ENCODE measurements around the gene KRTAP4-9. TPM values are rescaled to one million over a fixed set of nuclear protein-coding genes. Genes with fewer than 3 reads are reported as not detected.

The KRTAP4-9 gene
- total and polyA plus RNA-seq, 2 of the 13 experiments (the other 11 are each of a cell fraction or from before 2014, with no cell fraction given), result not detected

DNA sequence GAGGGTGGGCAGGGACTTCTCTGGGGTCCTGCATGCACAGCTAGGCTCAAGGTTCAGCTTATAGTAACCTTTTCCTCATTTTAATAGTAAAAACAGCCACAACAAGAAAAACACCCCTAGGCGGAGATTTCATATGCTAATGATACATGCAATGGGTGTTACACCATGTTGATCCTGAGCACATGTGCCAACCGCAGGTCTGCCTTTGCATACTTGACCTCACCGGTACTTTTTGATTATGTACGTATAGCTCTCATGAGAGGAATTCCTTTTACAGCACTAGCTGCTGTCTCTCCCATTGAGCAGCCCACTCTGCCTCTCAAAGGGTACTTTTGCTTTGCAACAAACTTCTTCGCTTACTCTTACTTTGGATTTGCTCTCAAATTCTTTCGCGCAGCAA is 9.1 kb upstream of the KRTAP4-9 start:
- DNase-seq (ENCODE audit: low spot score), result no peak
- TF ChIP-seq, protein P1, sequence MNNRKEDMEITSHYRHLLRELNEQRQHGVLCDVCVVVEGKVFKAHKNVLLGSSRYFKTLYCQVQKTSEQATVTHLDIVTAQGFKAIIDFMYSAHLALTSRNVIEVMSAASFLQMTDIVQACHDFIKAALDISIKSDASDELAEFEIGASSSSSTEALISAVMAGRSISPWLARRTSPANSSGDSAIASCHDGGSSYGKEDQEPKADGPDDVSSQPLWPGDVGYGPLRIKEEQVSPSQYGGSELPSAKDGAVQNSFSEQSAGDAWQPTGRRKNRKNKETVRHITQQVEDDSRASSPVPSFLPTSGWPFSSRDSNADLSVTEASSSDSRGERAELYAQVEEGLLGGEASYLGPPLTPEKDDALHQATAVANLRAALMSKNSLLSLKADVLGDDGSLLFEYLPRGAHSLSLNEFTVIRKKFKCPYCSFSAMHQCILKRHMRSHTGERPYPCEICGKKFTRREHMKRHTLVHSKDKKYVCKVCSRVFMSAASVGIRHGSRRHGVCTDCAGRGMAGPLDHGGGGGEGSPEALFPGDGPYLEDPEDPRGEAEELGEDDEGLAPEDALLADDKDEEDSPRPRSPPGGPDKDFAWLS (CRISPR knock-in tag; IDR thresholded peaks at IDR 0.05; ENCODE audit: borderline replicate concordance), result no peak
- no peak for TF ChIP-seq TBL1XR1 (IDR thresholded peaks at IDR 0.05; ENCODE audit: borderline replicate concordance, low read length, partially characterized antibody)
- no peak for TF ChIP-seq FOXC1 (CRISPR knock-in tag; IDR thresholded peaks at IDR 0.05; ENCODE audit: borderline replicate concordance)
- TF ChIP-seq, protein P2, sequence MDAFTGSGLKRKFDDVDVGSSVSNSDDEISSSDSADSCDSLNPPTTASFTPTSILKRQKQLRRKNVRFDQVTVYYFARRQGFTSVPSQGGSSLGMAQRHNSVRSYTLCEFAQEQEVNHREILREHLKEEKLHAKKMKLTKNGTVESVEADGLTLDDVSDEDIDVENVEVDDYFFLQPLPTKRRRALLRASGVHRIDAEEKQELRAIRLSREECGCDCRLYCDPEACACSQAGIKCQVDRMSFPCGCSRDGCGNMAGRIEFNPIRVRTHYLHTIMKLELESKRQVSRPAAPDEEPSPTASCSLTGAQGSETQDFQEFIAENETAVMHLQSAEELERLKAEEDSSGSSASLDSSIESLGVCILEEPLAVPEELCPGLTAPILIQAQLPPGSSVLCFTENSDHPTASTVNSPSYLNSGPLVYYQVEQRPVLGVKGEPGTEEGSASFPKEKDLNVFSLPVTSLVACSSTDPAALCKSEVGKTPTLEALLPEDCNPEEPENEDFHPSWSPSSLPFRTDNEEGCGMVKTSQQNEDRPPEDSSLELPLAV (CRISPR knock-in tag; conservative IDR thresholded peaks at IDR 0.05; ENCODE audit: low read depth), result no peak
- TF ChIP-seq TGIF2 (CRISPR knock-in tag; IDR thresholded peaks at IDR 0.05), result no peak
- no peak for TF ChIP-seq TEAD3 (CRISPR knock-in tag; optimal IDR thresholded peaks at IDR 0.05; ENCODE audit: borderline replicate concordance)
- TF ChIP-seq ZFP37 (CRISPR knock-in tag; IDR thresholded peaks at IDR 0.05; ENCODE audit: borderline replicate concordance), result no peak
- WGBS (ENCODE audit: low lambda C conversion rate), result 71% methylated on average over 7 of the region's 7 CpGs

More for the DNA sequence above, 9.1 kb upstream of the KRTAP4-9 start:
- Histone ChIP-seq H3K4me1 (ENCODE audit: insufficient read depth, low read length) (no peaks in the 10 kb centered on the region), H3K36me3 (replicated peaks in 1 of 2; ENCODE audit: control insufficient read depth in 1 of 2, insufficient read depth in 2 of 2, low read length in 2 of 2) (no peaks in the 10 kb centered on the region), H3K27ac (ENCODE audit: extremely low read length, insufficient read depth, low read length) (no peak overlapping the region), H3K27me3 (ENCODE audit: control insufficient read depth in 1 of 2, insufficient read depth in 2 of 2, low read length in 2 of 2) (peaks cover 0 to 11% of the 10 kb centered on the region in 2 experiments; a peak in 2 of 5 replicates), H3K9ac (ENCODE audit: insufficient read depth, low read depth, low read length) (no peak overlapping the region), H4K20me1 (ENCODE audit: insufficient read depth, low read length) (no peaks in the 10 kb centered on the region), H3K79me2 (ENCODE audit: insufficient read depth, low read length) (no peaks in the 10 kb centered on the region), H2AFZ (ENCODE audit: low read length) (no peak overlapping the region), H3K4me2 (ENCODE audit: low read depth, low read length) (no peak overlapping the region), H3K9me3 (ENCODE audit: low read length) (no peaks in the 10 kb centered on the region), H3K4me3 (replicated peaks in 1 of 3; ENCODE audit: insufficient read depth in 1 of 3, low read depth in 2 of 3, low read length in 3 of 3) (no peak overlapping the region)
- ATAC-seq, result no peak
- intact Hi-C loops (cut with micrococcal nuclease; ENCODE audit: unreplicated experiment), result no loop called here
- ChIA-PET POLR2A (no interaction called here), CTCF (ENCODE audit: low intra/inter-chr PET ratio, low total read pairs) (no interaction called here)
- BruUV-seq (replicated peaks), result no TSS peak
- FAIRE-seq, result no peak
- in situ Hi-C loops (cut with HindIII; ENCODE audit: extremely low pct_ligation_motif_present, low pct_unique_long_range_greater_than_20kb), result no loop called here

Data from HepG2 (cell line).